SH-SY5Y (cell line): ENCODE measurements around the gene TOE1.

Source experiments
- GATA2 ChIP-seq: IDR thresholded peaks from 2 replicates; pipeline ENCODE4 v1.6.1; 2011; ENCODE audit warnings: mild to moderate bottlenecking, low read depth, low read length
- GATA3 ChIP-seq: IDR thresholded peaks from 2 replicates; pipeline ENCODE4 v1.6.1; 2011; ENCODE audit warnings: low read depth, mild to moderate bottlenecking, low read length, moderate library complexity

DNA sequence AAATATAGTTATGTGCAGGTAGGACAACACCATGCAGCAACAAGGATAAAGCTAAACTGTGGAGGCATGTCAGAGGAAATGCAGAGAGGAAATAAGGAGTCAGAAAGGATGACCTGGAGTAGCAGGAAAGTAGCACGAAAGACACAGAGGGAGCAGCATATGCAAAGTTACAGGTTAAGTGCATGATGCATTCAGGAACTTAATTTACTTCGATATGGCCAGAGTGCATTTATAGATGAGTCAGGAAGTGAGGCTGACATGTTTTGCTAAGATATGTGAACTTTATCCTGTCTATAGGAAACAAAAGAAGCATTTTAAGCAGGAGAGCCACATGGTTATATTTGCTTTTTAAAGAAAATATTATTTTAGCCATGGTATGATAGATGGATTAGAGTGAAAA is 15.7 kb downstream of the TOE1 start:
- no peak for TF ChIP-seq GATA2
- TF ChIP-seq GATA3: no peak
